Renal pelvis (tissue), 4 donors: ENCODE measurements around the gene COMP. TPM values are rescaled to one million over a fixed set of nuclear protein-coding genes. Genes with fewer than 3 reads are reported as not detected.

ENCODE experiments used
- DNase-seq: peaks from one replicate; pipeline ENCODE4 v3.0.0-alpha.2; 2013
- polyA plus RNA-seq, 3 donors: library from polyadenylated mRNA; unstranded; fragments of 120-200 nt; gene quantifications; one replicate each; pipeline ENCODE4 v1.2.1, GENCODE V29; 2013; ENCODE audit not compliant: insufficient read length in 3 of 3

Gene COMP
- polyA plus RNA-seq, 3 donors = 0.10 to 0.56 (median 0.22) TPM

DNA sequence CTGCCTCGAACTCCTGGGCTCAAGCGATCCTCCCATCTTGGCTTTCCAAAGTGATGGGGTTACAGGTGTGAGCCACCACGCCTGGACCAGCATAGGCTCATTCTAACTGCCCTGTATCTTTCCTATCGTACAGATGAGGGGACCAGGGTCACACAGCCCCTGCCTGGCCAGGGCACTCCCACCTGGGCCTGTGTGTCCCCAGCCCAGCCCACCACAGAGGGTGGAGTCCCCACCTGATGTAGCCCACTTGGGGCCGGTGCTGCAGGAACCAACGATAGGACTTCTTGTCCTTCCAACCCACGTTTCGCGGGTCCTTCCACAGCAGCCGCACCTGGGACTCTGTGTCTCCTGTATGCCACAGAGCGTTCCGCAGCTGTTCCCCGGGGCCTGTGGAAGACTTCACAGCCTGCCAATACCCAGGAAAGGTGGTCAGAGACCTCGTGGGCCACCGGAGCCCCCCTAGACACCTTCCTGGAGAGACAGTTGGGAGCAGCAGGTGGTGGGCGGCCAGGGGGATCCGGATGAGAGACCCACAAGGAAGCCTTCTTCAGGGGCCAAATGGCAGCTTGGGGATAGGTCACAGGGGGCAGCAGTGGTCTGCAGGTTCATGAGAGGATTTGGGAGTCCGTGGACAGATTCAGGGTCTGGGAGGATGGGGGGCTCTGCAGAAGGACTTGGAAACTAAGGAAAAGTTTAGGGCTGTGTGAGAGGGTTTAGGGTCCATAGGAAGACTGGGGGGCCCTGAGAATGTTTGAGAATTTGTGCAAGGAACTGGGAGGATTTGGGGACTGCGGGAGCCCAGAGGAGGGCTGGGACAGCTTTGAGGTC lies 6.9 kb downstream of the COMP start:
- no peak for DNase-seq

DNA sequence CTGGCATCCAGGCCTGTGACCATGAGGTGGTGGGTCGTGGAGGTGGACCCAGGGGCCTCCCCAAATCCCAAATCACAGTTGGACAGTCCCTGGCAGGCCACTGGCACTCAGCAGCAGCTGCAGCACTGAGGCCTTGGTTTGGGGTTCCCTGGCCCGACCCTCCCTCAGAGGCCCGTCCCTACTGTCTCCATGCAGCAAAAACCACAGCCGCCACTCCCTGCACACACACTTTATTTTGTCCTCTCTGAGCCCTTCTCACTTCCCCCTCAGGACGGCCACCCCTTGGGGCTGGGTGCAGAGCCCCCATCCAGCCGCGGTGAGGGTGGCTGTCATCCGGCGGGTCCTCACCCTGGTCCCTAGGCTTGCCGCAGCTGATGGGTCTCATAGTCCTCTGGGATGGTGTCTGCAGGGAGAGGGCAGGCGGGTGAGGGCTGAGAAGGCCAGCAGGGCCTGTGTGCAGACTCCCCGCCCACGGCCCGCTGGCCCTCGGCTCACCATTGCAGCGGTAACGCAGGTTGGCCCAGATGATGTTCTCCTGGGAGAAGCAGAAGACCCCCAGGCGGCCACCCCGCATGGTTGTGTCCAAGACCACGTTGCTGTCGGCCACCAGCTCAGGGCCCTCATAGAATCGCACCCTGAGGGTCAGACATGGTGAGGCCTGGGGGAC lies 8.4 kb downstream of the COMP start:
- DNase-seq = no peak

DNA sequence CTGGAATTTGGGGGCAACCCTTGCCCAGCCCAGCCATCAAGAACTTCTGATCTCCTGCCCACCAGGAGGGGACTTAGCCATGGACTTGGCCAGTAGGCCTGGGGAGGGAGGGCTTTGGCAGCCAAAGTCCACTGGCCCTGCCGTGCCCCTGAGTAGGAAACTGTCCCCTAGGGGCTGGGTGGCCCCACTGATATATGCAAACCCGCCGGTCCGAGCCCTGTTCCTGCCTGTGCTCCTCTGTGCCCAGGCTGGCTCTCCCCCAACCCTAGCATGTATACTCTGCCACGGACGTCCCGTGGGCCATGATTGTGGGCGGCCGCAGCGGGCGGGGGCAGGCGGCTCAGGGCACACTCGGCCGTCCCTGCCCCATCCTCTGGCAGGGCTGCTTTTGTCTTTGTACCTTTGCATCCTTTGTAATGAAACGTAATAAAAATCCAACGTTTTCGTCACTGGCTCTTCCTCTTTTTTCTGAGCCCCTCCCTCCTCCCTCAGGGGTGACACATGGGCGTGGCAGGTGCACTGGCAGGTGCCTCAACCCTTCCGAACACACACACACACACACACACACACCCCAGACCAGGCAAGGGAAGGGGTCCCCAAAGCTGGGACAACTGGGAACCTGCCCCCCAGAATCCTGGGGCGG lies 9.1 kb downstream of the COMP start:
- DNase-seq = no peak

DNA sequence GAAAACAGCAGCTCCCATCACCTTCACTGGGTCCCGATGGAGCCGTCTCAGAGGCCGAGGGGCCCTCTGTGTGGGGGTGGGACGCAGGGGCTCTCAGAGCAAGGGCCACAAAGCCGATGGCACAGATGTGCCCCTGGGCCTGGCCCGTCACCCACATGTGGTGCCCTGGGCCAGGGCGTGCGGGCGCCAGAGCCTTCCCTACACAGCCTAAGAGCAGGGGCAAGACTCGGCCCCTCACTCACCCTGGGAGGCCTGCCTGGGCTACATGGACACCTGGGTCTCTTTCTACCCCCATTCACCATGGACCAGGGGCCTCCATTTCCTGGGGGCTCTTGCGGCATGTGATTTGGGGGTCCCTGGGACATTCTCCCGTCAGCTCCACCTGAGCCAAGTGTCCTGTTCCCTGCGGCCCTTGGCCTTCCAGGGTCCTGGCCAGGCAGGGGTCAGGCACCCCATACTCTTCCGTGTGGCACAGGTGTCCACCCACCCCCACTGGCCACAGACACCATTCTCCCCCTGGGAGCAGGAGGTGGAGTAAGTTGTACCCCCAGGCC lies 10.0 kb downstream of the COMP start:
- DNase-seq = no peak

DNA sequence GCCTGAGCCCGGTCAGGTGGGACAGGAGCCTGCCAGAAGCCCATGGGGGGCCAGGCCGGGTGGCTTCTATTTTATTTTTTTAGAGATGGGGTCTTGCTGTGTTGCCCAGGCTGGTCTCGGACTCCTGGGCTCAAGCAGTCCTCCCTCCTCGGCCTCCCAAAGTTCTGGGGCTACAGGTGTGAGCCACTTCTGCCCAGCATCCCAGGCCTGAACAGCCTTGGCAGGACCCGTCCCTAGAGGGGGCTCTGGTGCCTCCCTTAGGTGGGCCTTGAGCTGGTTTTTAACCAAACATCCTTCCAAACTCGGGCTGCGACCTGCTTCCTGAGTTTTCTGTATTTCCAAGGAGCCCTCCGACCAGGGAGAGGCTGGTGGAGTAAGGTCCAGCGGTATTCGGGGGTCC lies 10.5 kb downstream of the COMP start:
- no peak for DNase-seq

DNA sequence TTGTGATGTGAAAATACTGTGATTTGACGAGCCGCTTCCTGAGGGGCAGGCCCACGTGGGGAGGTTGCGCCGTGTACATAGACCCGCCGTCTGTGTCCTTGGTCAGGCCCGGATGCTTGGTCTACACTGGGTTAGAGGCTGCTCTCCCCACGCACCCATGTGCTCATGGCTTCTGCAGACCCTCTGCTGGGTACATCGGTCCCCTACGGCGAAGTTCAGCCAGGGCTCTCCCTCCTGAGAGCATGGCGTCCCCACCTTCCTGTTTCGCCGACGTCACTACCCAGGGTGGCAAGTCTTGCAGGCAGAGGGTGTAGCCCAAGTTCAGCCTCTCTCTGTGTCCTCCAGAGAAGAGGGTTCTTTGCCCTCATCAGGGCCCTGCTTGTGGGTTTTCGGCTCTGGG lies 11.0 kb downstream of the COMP start:
- DNase-seq = no peak

DNA sequence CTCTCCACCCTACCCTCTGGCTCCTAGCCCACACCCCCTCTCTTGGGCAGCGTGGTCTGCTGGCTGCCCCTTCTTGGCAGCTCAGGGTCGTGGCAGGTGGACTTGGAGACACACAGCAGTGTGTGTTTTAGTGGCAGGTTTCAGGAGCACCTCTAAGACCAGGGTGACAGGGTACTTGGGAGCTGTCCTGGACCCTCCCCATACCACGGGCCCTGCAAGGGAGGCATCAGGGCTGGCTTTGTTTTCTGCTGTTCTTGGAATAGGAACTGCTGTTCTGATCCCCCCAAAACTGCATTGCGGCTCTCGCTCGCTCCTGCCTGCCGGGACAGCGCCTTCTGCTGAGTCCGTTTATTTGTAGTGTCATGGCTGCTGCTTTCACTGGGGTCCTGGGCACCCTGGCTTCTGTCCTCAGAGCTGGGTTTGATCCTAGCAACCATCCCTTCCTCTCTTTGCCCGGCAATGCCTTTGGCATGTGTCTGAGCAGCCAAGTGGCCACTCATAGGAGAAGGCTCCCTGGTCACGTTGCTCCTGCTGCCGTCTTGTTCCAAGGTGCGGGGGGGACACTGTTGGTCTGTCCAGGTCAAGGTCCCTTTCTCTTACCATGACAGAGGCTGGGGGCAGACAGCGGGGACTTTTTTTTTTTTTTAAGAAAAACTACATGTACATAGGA lies 12.1 kb downstream of the COMP start:
- no peak for DNase-seq

DNA sequence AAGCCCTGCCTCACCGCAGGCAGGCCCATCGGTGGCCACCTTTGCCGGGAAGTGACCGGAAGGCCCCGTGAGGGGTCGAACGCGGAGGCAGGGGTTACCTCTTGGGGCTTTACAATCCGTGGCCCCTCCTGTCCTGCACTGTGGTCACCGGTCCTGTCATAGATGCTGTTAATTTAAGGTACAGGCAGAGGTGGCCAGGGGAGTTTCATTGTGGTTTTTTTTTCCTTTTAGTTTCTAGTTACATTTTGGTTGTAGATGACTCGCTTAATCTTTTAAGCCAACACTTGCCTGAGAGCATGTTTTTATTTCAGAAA lies 13.1 kb downstream of the COMP start:
- no peak for DNase-seq

DNA sequence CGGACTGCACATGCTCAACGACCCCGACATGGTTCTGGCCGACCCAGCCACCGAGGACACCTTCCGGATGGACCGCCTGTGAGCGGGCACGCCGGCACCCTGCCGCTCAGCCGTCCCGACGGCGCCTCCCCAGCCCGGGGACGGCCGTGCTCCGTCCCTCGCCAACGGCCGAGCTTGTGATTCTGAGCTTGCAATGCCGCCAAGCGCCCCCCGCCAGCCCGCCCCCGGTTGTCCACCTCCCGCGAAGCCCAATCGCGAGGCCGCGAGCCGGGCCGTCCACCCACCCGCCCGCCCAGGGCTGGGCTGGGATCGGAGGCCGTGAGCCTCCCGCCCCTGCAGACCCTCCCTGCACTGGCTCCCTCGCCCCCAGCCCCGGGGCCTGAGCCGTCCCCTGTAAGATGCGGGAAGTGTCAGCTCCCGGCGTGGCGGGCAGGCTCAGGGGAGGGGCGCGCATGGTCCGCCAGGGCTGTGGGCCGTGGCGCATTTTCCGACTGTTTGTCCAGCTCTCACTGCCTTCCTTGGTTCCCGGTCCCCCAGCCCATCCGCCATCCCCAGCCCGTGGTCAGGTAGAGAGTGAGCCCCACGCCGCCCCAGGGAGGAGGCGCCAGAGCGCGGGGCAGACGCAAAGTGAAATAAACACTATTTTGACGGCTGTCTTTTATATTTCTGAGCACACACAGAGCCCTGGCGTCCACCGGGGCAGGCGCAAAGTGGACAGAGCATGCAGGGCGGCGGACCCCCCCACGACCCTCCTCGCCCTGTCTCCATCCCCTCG lies 13.6 kb downstream of the COMP start:
- DNase-seq = no peak

DNA sequence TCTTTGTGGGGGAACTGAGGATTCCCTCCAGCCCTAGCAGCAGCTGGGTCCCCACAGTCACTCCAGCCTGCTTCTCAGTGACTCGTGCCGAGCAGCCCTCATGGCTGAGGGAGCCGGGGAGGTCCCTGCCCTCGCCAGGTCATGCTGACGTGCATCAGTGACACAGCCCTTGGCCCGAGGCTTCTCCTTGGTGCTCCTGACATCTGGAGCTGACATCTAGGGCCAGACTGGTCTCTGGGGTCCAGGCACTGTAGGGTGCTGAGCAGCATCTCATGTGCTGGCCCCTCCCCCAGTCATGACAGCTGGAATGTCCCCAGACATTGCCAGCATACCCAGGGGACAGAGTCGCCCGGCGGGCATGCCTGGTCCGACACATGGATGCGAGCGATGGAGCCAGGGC lies 14.4 kb downstream of the COMP start:
- DNase-seq = no peak

DNA sequence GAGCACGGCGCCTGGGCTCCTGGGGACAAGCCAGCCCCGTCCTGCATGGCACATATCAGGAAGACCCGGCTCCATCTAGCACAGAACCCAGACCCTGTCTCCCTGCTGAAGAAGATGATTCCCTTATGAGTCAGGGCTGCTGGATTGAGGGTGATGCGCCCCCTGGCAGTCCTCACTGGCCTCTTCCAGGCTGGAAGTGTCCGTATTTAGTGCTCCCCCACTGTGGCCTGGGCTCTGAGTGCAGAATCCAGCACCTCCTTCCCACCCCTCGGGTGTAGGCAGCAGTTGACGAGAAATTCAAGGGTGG lies 14.9 kb downstream of the COMP start:
- DNase-seq = no peak

DNA sequence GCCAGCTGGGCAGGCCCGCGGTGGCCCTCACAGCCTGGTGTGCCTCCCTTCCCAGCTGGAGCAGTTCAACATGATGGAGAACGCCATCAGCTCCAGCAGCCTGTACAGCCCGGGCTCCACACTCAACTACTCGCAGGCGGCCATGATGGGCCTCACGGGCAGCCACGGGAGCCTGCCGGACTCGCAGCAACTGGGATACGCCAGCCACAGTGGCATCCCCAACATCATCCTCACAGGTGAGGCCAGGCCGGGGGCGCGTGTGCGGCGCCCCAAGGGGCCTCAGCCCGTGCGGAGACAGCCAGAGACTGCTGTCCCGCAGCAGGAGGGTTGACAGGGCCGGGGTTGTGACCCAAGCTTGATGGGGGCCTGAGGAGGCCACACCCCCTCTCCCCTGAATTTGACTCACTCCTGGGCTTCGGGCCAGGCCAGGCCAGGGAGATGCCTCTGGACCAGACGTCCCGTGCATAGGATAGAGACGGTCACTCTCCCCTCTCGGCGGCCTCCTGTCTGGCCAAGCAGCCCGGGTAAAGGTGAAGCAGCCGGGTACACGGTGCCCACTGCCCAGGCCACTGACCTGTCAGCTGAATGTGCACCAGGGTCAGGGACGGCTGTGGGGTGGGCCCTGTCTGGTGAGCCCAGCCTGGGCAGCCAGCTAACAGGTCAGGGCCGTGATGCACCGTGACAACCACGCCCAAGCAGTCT lies 15.4 kb downstream of the COMP start:
- no peak for DNase-seq

DNA sequence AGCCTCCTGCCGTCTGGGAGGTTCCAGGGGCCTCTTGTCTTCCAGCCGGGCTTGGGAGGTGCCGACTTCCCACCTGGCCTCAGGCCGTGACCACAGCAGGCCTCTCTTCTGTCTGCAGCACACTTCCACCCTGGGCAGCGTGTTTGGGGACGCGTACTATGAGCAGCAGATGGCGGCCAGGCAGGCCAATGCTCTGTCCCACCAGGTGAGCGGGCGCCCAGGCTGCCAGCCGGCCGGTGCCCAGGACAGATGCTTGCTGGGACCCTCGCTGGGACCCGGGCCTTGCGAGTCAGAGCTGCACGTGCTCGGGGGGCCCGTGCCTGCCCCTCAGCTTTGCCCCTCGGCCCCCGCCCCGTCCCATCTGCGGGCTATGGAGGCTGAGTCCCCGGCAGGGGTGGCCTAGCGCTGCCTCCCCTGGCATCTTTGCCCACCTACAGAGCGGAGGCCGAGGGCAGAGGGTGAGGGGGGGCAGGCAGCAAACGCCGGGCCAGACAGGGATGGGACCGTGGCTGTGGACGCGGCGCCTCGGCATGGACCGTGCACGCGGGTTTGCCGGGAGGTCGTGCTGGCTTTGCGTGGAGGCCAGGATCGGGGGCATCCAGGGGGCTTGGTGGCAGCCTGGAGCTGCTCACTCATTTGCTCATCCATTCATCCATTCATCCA lies 16.2 kb downstream of the COMP start:
- DNase-seq = no peak

DNA sequence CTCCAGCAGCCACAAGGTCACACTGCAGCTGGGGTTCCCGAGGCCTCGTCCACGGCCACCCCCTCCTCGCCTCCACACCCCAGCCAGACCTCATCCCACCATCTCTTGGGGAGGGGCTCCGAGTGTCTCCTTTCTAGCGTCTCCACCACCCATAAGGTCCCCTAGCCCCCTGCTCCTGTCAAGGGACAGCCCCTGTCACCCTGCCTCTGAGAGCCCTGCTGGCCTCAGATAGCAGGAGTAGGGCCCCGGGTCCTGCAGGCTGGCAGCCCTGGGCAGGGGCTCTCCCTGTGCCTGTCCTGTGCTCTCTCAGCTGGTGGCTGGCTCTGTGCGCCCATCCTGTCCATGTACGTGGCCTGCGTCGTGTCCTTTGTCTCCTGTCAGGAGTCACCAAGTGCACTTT lies 17.0 kb downstream of the COMP start:
- DNase-seq = no peak

DNA sequence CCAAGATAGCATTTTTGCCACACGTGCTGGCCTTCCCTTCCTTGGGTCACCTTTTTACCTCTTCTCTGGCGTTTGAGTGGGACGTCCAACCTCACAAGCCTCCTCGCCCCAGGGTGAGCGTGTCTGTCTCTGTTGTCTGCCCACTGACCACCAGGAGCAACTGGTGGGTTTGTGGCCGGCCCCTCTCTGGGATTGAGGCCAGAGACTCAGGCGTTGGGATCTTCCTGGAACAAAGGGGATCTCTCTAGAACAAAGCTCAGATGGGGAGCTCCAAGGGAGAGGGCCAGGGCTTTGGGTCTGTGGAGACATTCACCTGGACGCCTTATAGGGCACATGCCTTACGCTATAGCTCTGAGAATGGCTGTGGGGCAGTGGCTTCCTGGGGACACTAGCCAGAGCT lies 17.4 kb downstream of the COMP start:
- DNase-seq = no peak

DNA sequence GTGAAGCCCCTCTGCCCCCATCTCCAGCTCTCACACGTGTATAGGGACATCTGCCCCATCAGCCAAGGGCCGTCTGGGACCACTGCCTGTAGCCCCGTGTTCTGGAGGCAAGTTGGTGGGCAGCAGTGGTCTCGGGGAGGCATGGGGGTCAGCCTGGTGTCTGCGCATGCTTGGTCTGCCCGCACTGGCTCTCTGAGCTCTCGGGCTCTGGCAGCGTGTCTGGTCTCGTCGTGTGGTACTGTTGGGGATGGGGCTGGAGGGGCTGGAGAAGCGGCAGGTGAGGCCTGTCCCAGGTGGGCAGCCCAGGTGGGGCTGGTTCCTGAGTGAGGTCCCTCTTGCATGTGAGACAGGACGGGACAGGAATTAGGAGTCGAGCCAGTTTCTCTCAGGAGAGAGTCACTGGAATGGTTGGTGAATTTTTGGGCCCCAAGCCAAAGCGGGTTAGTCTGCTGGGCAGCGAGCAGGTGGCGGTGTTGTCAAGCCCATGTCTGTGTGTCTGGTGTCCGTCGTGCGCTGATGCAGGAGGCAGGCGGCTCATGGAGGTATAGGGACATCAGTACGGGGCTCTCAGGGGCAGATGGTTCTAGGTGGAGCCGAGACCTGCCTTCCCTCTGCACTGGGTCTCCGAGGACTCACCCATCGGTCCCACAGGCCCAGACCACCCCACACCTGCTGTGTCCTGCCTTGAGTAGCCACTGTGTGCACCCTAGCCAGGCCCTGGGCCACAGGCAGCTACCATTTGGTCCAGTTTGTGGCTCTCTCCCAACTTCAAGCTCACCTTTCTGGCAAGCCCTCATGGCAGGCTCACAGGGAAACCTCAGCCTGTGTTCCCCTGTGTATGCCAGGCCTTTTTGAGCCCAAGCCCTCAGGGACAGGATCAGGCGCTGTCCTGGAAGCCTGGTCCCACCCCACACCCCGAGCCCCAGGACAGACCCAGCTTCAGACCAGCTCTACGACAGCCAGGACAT lies 18.2 kb downstream of the COMP start:
- DNase-seq = no peak

DNA sequence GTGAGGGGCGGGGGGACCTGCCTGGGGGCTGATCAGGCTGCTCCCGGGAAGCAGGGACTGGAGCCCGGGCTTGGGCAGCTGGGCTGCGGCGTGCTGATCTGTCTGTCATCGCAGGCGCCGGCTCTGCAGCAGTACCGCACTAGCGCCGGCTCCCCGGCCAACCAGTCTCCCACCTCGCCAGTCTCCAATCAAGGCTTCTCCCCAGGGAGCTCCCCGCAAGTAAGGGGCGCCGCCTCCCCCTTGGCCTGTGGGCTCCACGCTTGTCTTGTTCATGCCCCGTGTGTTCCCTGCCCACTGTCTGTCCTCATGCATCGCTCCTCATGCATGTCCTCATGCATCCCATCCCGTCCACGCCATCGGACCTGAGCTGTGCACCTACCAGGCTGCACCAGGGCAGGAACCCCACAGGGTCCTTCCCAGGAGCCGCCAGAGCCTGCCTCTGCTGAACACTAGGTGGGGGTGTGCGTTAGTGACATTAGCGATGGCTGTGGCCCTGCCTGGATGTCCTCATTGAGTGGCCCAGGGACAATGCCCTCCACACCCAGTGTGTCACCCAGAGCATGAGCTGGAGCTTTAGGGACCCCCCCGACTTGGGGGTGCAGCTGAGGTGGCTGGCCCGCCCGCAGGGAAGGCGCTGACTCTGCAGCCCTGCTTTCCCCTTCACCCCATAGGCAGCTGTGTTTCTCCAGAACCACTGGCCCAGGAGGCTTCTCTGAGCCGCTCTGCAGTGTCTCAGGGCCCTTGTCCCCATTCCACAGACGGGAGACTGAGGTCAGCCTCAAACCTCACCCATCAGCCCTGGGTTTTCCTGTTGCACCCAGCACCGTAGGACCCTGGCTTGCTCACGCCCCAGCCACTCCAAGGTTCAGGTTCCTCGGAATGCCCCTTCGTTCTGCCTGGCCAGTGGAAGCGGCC lies 19.5 kb downstream of the COMP start:
- DNase-seq = no peak

DNA sequence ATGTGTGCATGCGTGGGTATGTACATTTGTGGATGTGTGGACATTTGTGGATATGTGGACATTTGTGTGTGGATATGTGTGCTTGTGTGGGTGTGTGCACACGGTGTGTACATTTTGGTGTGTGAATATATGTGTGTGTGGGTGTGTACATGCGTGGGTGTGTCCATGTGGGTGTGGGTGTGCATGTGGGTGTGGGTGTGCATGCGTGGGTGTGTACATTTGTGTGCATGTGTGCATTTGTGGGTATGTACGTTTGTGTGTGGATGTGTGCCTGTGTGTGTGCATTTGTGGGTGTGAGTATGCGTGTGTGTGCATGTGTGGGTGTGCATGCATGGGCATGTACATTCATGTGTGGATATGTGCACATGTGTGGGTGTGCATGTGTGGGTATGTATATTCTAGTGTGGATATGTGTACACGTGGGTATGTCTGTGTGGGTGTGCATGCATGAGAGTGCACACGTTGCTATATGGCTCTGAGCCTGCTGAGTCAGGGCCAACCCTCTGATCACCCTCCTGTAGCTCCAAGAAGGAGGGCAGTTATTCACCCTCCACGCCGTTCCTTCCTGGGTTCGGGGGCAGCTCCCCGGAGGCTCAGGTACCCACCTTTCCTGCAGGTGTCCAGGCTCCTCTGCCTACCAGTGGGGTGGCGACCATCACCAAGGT lies 20.3 kb downstream of the COMP start:
- no peak for DNase-seq
